GM12878 (cell line): ENCODE data around the gene FURIN. TPM values are rescaled to one million over a fixed set of nuclear protein-coding genes. Genes with fewer than 3 reads are reported as not detected.
"Not testable (repeated sequence)": the region's sequence is repeated elsewhere in the genome, so short reads cannot be mapped to it uniquely, and the experiment has no call there.

Experiments used
- ATAC-seq: fragments of 200-7000 bp; cut with Tn5 transposase; 3 replicates; pipeline ENCODE4 v1.9.1; 2020; ENCODE audit warnings: mild to moderate bottlenecking, moderate library complexity
- BruUV-seq: library from RNA; stranded (reverse); fragments of 400-500 nt; replicated peaks from 2 replicates; lab custom pipeline; 2021; lab: Mats Ljungman, UMichigan
- CTCF ChIA-PET: fragments of 300-600 bp; sonication (Branson Sonifier 250); formaldehyde crosslinking; extraction: SDS; loops from one replicate; lab custom pipeline; 2021; ENCODE audit warnings: inconsistent platforms; lab: Yijun Ruan, JAX
- POLR2A ChIA-PET: fragments of 350-600 bp; formaldehyde crosslinking; extraction: SDS; loops from one replicate; lab custom pipeline; 2021; ENCODE audit warnings: inconsistent platforms; lab: Charles Lee
- RAD21 ChIA-PET: fragments of 300-600 bp; sonication (Branson Sonifier 250); formaldehyde crosslinking; loops from one replicate; lab custom pipeline; 2023; ENCODE audit warnings: antibody characterized with exemption; ENCODE audit not compliant: unreplicated experiment; lab: Charles Lee
- SMC1A ChIA-PET: fragments of 300-600 bp; sonication (Branson Sonifier 250); formaldehyde crosslinking; loops from one replicate; lab custom pipeline; 2023; ENCODE audit not compliant: unreplicated experiment, uncharacterized antibody; lab: Charles Lee
- DNase-seq: peaks from one replicate; pipeline ENCODE4 v3.0.0-alpha.2; 2011; ENCODE audit warnings: low read depth, low spot score
- FAIRE-seq: peaks from 3 replicates; lab custom pipeline; 2011; peaks lifted over from hg19 to GRCh38; lab: Jason Lieb, UNC
- H2AFZ ChIP-seq: 2 replicates; pipeline ENCODE4 v1.6.0; 2011; ENCODE audit warnings: low read depth, low read length, control low read depth; ENCODE audit not compliant: control insufficient read depth
- H3K27ac ChIP-seq: 2 replicates; pipeline ENCODE4 v1.5.1; 2011; ENCODE audit warnings: control low read depth; ENCODE audit not compliant: control insufficient read depth, insufficient read depth
- H3K27me3 ChIP-seq, 2 experiments: replicated peaks in 1 of 2; 2 replicates each; pipeline versions ENCODE4 v1.6.0 to v1.6.1; 2011; ENCODE audit warnings: low read length in 1 of 2; ENCODE audit not compliant: control insufficient read depth in 2 of 2, insufficient read depth in 2 of 2
- H3K36me3 ChIP-seq, 2 experiments: 2 replicates each; pipeline ENCODE4 v1.5.1; 2011; ENCODE audit warnings: low read length in 1 of 2; ENCODE audit not compliant: control insufficient read depth in 2 of 2, insufficient read depth in 2 of 2
- H3K4me1 ChIP-seq: 2 replicates; pipeline ENCODE4 v1.6.1; 2011; ENCODE audit warnings: mild to moderate bottlenecking, low read length, moderate library complexity, mixed read lengths; ENCODE audit not compliant: control insufficient read depth, insufficient read depth
- H3K4me2 ChIP-seq: 2 replicates; pipeline ENCODE4 v1.6.0; 2011; ENCODE audit warnings: control low read depth; ENCODE audit not compliant: control insufficient read depth, insufficient read depth
- H3K4me3 ChIP-seq: fragments of 200-600 bp; sonication (generic); 2 replicates; pipeline ENCODE4 v1.5.1; 2016
- H3K79me2 ChIP-seq: 2 replicates; pipeline ENCODE4 v1.6.0; 2011; ENCODE audit warnings: low read length; ENCODE audit not compliant: control insufficient read depth, insufficient read depth
- H3K9ac ChIP-seq: 2 replicates; pipeline ENCODE4 v1.8.0; 2011; ENCODE audit warnings: low read length, control low read depth, mixed read lengths; ENCODE audit not compliant: control insufficient read depth, insufficient read depth
- H3K9me3 ChIP-seq: replicated peaks from 3 replicates; pipeline ENCODE4 v1.5.1; 2011; ENCODE audit warnings: mild to moderate bottlenecking, low read length; ENCODE audit not compliant: control insufficient read depth, insufficient read depth
- H4K20me1 ChIP-seq: 2 replicates; pipeline ENCODE4 v1.6.0; 2011; ENCODE audit not compliant: control insufficient read depth, insufficient read depth
- IKZF2 ChIP-seq, 2 experiments: fragments of 450-650 bp; IDR thresholded peaks; 2 replicates each; pipeline ENCODE4 v1.6.1; 2017; ENCODE audit warnings: mild to moderate bottlenecking in 2 of 2, moderate library complexity in 2 of 2
- IRF5 ChIP-seq: fragments of 450-650 bp; IDR thresholded peaks from 2 replicates; pipeline ENCODE4 v1.6.1; 2017; ENCODE audit warnings: borderline replicate concordance
- MEF2A ChIP-seq: IDR thresholded peaks from 2 replicates; pipeline ENCODE4 v1.6.1; 2011; ENCODE audit warnings: low read depth, mild to moderate bottlenecking, low read length, moderate library complexity; ENCODE audit not compliant: insufficient read depth
- POU2F2 ChIP-seq: IDR thresholded peaks from 3 replicates; pipeline ENCODE4 v1.6.1; 2011; ENCODE audit warnings: low read depth, mild to moderate bottlenecking, low read length, borderline replicate concordance
- SREBF2 ChIP-seq: IDR thresholded peaks from 2 replicates; pipeline ENCODE4 v1.6.1; 2012; ENCODE audit warnings: mild to moderate bottlenecking, low read length
- STAT1 ChIP-seq: fragments of 450-650 bp; conservative IDR thresholded peaks from 2 replicates; pipeline ENCODE4 v1.6.1; 2014; ENCODE audit warnings: antibody characterized with exemption, mild to moderate bottlenecking
- YBX1 ChIP-seq: fragments of 450-650 bp; IDR thresholded peaks from 2 replicates; pipeline ENCODE4 v1.6.1; 2016; ENCODE audit warnings: antibody characterized with exemption
- WGBS: methylation state at CpG from one replicate; pipeline ENCODE4 v1.1.6; 2016; ENCODE audit warnings: low lambda C conversion rate; ENCODE audit not compliant: insufficient replicate concordance, insufficient coverage; ENCODE audit errors: missing lambda C conversion rate; 5-methylcytosine and 5-hydroxymethylcytosine counted together
- in situ Hi-C: fragments of 300-500 bp; cut with MboI; formaldehyde crosslinking; loops from 9 replicates; pipeline ENCODE4 v1.14.3; 2018; ENCODE audit warnings: mixed read lengths
- intact Hi-C: fragments of 100-400 bp; cut with micrococcal nuclease; formaldehyde crosslinking; loops from one replicate; pipeline ENCODE4 v1.14.2; 2022; ENCODE audit not compliant: unreplicated experiment
- polyA plus RNA-seq, 11 experiments: library from polyadenylated mRNA; depleted of rRNA in 4 of 11; unstranded in 6 of 11; stranded (reverse) in 5 of 11; fragments of >200 nt; fragmentation: Nextera tagmentation in 4 of 11; fragmentation: Illumina TruSeq in 1 of 11; extraction: Ambion mirVana in 4 of 11; extraction: Trizol in 1 of 11; gene quantifications; 1 replicate in 1 of 11; 2 replicates in 10 of 11; pipeline versions ENCODE4 v1.2.1 to v1.2.3, GENCODE V29; 2011 to 2016; ENCODE audit warnings: inconsistent platforms in 2 of 11, missing spikeins in 2 of 11, low read depth in 1 of 11
- total RNA-seq, 4 experiments: library from RNA; depleted of rRNA in 3 of 4; stranded (reverse); fragments of >200 nt in 3 of 4; fragmentation: Illumina TruSeq in 1 of 4; extraction: Trizol in 1 of 4; gene quantifications; 2 replicates each; pipeline versions ENCODE4 v1.2.1 to v1.2.3, GENCODE V29; 2013 to 2021

The FURIN gene
- total and polyA plus RNA-seq, 10 of the 15 experiments (the other 5 are each of a cell fraction or from before 2014, with no cell fraction given) = 0.47 to 39.9 (median 8.0) TPM

GRCh38 chr15:90907838-90908507 is 39.6 kb downstream of the FURIN start:
- 93% methylated on average over 9 of the region's 9 CpGs for WGBS

GRCh38 chr15:90909449-90909848 is 41.1 kb downstream of the FURIN start:
- H3K27ac ChIP-seq, RAD21 ChIA-PET, DNase-seq, H3K4me1 ChIP-seq, FAIRE-seq, ATAC-seq, H3K4me3 ChIP-seq, in situ Hi-C loops, POLR2A ChIA-PET, H3K9me3 ChIP-seq, H3K9ac ChIP-seq, H3K27me3 ChIP-seq, BruUV-seq, H2AFZ ChIP-seq, H3K4me2 ChIP-seq, H4K20me1 ChIP-seq, H3K79me2 ChIP-seq, intact Hi-C loops, SMC1A ChIA-PET: not testable (repeated sequence)
- H3K36me3 ChIP-seq = peaks cover 29 to 59% of the 10 kb centered on the region in 2 experiments
- CTCF ChIA-PET = interaction anchor here (2.1 kb wide), 1 partner anchor 23 kb away, joined by 8 read pairs; the partner anchor contains the start of gene HDDC3
- 94% methylated on average over 11 of the region's 11 CpGs for WGBS

More at GRCh38 chr15:90907838-90908507, 39.6 kb downstream of the FURIN start:
- no TSS peak for BruUV-seq
- Histone ChIP-seq H3K4me3 (no peak overlapping the region), H3K79me2 (peaks cover 15% of the 10 kb centered on the region), H3K36me3 (peaks cover 18 to 52% of the 10 kb centered on the region in 2 experiments), H3K4me2 (no peak overlapping the region), H3K4me1 (peaks cover 4% of the 10 kb centered on the region), H2AFZ (no peak overlapping the region), H3K27me3 (no peaks in the 10 kb centered on the region), H4K20me1 (no peaks in the 10 kb centered on the region; the same call in 1 of the 2 replicates), H3K9me3 (no peaks in the 10 kb centered on the region), H3K27ac (no peak overlapping the region), H3K9ac (no peak overlapping the region)
- ChIA-PET RAD21 (interaction anchor here (9.2 kb wide), 1 partner anchor 24 kb away, joined by 193 read pairs; the partner anchor contains the start of genes HDDC3 and UNC45A), CTCF (interaction anchor here (2.1 to 15.1 kb wide), 2 partner anchors 21 to 25 kb away, joined by 8 to 480 read pairs; partner anchors contain the start of genes HDDC3 and UNC45A), SMC1A (no interaction called here), POLR2A (interaction anchor here (0.6 kb wide), 1 partner anchor 375 kb away, joined by 7 read pairs; no protein-coding TSS in a partner anchor)
- TF ChIP-seq STAT1 = no peak
- TF ChIP-seq MEF2A = no peak
- no peak for TF ChIP-seq SREBF2
- TF ChIP-seq POU2F2 = no peak
- no peak for TF ChIP-seq IRF5
- TF ChIP-seq YBX1 = no peak
- no peak for TF ChIP-seq IKZF2 (IDR thresholded peaks at IDR 0.05)
- no peak for ATAC-seq
- intact Hi-C loops (no loop called here), in situ Hi-C loops (no loop called here)
- no peak for DNase-seq
- FAIRE-seq = peak; percentile 49
